WI38 (cell line): ENCODE measurements around the gene VSX1.

ENCODE experiments used
- H3K4me3 ChIP-seq: 2 replicates; pipeline ENCODE4 v1.5.1; 2011; ENCODE audit warnings: low read depth, mild to moderate bottlenecking, control low read depth, low read length
- CTCF ChIP-seq: IDR thresholded peaks from 2 replicates; pipeline ENCODE4 v1.5.1; 2012; ENCODE audit warnings: low read depth, mild to moderate bottlenecking, control low read depth, low read length

Gene VSX1

GRCh38 chr20:25050501-25051350, 31.2 kb downstream of the VSX1 start:
- H3K4me3 ChIP-seq, result no peak overlapping the region

GRCh38 chr20:25050082-25050481, 31.9 kb downstream of the VSX1 start:
- H3K4me3 ChIP-seq, result no peak overlapping the region
- no peak for TF ChIP-seq CTCF

More at GRCh38 chr20:25050501-25051350, 31.2 kb downstream of the VSX1 start:
- TF ChIP-seq CTCF, result no peak

GRCh38 chr20:25049261-25050060, 32.5 kb downstream of the VSX1 start:
- no peak for TF ChIP-seq CTCF
- H3K4me3 ChIP-seq, result no peak overlapping the region

GRCh38 chr20:25048519-25048952, 33.4 kb downstream of the VSX1 start:
- H3K4me3 ChIP-seq, result no peak overlapping the region
- TF ChIP-seq CTCF, result no peak

GRCh38 chr20:25047766-25048165, 34.2 kb downstream of the VSX1 start:
- H3K4me3 ChIP-seq, result no peak overlapping the region
- no peak for TF ChIP-seq CTCF

- H3K4me3 ChIP-seq, result no peak overlapping the region
- no peak for TF ChIP-seq CTCF
These were observed 34.9 kb downstream of the VSX1 start for GRCh38 chr20:25046736-25047666.
